Fibroblast of skin of back (primary cell): ENCODE measurements around the gene EXOSC7. TPM values are rescaled to one million over a fixed set of nuclear protein-coding genes. Genes with fewer than 3 reads are reported as not detected.
"Not testable (repeated sequence)": the region's sequence is repeated elsewhere in the genome, so short reads cannot be mapped to it uniquely, and the experiment has no call there.

Source experiments
- DNase-seq: peaks from one replicate; pipeline ENCODE4 v3.0.0-alpha.2; 2013
- polyA plus RNA-seq, 2 experiments: library from polyadenylated mRNA; unstranded; fragments of 120-200 nt; gene quantifications; one replicate each; pipeline ENCODE4 v1.2.1, GENCODE V29; 2013; ENCODE audit not compliant: insufficient read length in 2 of 2

EXOSC7 gene
- 40.0 TPM for polyA plus RNA-seq (2013, experiment 1 of 2; ENCODE audit: insufficient read length)
- polyA plus RNA-seq (2013, experiment 2 of 2; ENCODE audit: insufficient read length): 37.8 TPM

- peak; percentile 85 for DNase-seq
These were observed at the start of gene EXOSC7, which contains the start of gene ZDHHC3 for GRCh38 chr3:44976002-44976815. TSS of gene EXOSC7 (plus strand) at chr3:44976244. CDS start at chr3:44976278, 34 bp downstream. TSS of gene ZDHHC3 (minus strand) at chr3:44976174. CDS start at chr3:44959436, 16,738 bp downstream.

DNA sequence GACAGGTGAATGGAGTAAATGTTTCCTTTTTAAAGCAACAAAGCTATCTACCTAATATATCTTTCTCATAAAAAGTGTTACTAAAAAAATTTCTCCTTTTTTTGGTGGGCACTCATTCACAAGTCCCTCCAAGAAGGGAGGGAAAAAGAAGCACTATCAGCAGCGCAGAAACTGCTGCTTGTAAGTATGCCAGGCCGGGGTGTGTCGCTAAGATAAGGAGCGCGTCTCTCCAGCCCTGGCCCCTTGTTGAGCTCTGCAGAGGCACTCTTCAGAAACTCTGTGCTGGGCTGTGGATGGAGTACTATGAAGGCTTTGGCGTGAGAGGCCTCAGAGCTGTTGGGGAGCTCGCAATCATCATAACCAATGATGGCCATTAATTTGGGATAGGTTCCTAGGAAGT, 49.1 kb upstream of the EXOSC7 start:
- no peak for DNase-seq

- no peak for DNase-seq
These were observed 48.7 kb upstream of the EXOSC7 start for GRCh38 chr3:44927371-44927770.

DNA sequence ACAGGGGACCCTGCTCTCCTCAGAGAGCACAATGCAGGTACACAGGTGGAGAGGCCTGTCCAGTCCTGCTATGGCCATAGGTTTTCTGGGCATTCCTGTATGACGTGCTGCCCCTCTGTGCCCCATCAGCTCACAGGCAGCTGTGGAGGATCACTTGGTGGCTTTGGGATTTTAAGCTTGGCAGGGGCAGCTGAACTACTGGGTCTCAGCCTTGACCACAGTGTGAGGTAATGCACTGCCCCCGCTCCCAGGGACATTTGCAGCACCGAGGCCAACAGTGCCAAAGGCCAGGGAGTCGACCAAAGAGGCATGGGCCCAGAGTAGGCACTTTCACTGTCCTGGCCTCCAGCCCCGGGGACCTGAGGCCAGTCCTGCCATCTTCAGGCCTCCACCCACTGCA, 46.3 kb upstream of the EXOSC7 start:
- DNase-seq: no peak

DNA sequence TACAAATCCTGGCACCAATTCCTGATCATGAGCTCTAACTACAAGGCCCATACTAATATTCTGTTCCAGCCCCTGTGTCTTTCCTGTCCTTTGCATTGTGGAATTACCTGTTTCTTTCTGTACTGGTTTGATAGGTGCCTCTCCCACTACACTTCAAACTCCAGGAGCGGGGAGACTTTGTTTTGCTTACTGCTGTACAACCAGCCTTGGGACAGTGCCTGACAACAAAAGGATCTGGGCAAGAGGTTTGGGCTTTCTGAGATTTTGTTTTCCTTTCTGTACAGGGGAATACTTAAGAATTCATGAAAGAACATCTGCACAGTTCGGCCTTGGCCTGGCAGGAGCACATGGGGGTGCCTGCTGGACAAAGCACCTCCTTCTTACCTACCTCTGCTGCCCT, 45.1 kb upstream of the EXOSC7 start:
- no peak for DNase-seq

GRCh38 chr3:44931791-44932190, 44.3 kb upstream of the EXOSC7 start:
- no peak for DNase-seq

DNA sequence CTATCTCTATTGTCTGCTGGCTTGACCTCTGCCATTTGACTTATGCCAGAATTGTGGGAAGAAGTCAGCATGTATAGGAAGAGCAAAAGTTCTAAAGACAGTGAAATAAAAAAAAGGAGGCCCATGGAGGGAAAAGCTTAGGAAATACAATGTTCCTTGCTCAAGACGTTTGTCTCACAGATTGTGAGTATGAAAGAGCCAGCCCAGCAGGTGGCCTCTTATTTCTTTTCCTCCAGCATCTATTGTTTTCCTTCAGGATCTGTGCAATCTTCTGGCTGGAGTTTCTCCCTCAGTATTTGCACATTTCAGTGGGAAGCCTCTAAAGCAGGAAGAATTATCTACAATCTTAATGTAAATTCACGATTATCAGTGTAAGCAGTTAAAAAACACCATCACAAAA, 43.8 kb upstream of the EXOSC7 start:
- DNase-seq: no peak

GRCh38 chr3:44932986-44933944, 42.8 kb upstream of the EXOSC7 start:
- DNase-seq: no peak

- DNase-seq: no peak
These were observed 36.4 kb upstream of the EXOSC7 start for GRCh38 chr3:44939581-44940036.

DNA sequence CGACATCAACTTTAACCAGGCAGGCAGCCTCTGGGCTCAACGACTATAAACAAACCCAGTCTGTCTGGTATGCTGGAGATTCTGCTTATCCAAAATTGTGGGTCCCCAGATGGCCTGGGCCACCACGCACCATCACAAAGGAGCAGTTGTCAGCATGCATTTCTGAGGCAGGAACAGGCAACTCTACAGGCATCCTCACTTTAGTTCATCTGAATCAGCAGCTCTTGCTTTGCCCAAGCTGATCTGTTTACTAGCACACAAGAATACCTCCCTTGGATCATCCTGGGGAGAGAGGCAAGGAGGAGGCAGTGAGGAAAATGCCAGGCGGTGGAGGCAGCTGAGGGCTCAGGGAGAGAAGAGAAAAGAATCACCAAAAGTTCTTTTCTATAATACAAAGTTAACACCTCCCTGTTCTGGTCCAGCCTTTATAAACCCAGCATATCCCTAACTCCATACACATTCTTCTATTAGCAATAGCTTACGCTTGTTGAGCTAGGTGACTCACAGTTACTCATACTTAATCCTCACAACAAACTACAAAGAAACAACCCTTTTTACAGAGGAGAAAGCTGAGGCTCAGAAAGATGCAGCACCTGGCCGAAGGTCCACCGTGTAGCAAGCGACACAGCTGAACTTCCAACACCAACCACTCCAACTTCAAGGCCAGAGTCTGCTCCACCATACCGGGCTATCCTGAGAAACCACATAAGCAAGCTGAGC, 33.7 kb upstream of the EXOSC7 start:
- peak; percentile 44 for DNase-seq

GRCh38 chr3:44948239-44948638, 27.8 kb upstream of the EXOSC7 start:
- no peak for DNase-seq

DNA sequence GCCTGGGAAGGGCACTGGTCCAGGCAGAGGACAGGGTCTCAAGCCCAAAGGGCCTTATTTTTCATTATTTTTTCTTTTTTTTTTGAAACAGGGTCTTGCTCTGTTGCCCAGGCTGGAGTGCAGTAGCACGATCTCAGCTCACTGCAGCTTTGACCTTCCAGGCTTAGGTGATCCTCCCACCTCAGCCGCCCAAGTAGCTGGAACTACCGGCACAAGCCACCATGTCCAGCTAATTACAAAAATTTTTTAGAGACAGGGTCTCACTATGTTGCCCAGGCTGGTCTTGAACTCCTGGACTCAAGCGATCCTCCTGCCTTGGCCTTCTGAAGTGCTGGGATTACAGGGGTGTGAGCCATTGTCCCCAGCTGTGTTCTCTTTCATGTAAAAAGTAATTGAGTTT, 26.3 kb upstream of the EXOSC7 start:
- not testable (repeated sequence) for DNase-seq

DNA sequence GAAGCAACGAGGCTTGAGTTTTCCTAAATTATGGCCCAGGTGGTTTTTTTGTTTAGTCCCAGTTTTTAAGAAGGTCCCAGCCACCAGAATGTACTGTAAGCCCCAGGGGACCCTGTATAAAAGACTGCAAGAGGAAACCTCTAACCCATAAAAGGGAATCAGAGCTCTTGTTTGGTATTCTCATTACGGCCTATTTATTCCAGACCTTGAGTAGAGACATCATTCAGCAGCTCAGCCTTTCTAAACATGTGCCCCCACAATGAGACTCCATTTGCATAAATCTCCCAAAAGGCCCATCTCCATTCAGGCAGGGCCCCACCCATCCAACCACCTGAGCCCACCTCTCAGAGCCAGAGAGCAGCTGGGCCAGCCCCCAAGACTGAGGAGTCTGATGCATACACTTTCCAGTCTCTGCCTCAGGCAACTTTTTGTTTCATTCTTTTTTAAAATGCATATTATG, 25.7 kb upstream of the EXOSC7 start:
- DNase-seq: no peak

- DNase-seq: no peak
These were observed 23.4 kb upstream of the EXOSC7 start for GRCh38 chr3:44952689-44953088.

DNA sequence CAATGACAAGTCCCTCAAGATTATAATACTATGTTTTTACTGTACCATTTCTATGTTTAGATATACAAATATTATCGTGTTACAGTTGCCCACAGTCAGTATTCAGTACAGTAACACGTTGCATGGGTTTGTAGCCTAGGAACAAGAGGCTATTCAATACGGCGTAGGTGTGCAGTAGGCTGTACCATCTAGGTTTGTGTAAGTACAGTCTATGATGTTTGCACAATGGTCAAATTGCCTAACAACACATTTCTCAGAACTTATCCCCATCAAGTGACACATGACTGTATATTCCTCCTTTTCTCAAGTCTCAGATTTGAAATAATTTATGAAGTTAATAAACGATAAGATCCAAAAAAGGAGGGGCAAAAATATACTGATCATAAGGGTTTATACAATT, 21.7 kb upstream of the EXOSC7 start:
- DNase-seq: no peak

DNA sequence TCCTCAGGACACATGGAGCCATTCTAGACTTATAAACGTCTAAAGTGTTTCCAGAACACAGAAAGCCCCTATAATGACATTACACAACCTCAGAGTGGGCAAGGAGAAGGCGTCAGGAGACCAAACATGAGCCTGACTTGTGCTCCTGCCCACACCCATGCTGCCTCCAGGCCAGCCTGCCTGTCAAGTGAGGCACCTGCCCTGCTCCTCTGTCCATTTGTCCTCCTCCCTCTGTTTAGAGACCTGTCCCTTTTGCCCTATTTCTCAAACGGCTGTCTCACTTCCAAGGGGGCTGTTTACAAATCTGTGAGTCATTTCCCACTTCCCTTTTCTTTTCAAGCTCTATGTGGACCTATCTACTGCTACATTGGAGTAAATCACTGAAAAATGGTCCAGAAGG, 21.1 kb upstream of the EXOSC7 start:
- no peak for DNase-seq

- no peak for DNase-seq
These were observed 20.1 kb upstream of the EXOSC7 start for GRCh38 chr3:44955917-44956316.

DNA sequence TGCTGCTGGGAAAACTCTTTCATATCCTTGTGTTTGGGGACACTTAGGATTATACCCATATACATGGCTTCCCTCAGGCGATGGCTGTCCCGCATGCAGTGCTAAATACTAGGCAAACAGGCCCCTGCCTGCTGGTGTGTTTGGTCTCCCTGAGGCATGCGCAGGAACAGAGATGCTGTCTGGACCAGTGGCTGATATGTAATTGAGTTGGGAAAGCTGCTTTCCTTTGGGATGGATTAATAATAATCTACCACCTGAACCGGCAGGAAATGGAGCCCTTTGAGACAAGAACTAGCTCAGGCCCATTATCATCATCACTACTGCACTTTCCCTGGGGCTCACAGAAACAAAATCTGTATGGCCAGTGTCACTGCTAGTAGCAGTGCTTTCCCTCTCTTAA, 18.1 kb upstream of the EXOSC7 start:
- DNase-seq: no peak

DNA sequence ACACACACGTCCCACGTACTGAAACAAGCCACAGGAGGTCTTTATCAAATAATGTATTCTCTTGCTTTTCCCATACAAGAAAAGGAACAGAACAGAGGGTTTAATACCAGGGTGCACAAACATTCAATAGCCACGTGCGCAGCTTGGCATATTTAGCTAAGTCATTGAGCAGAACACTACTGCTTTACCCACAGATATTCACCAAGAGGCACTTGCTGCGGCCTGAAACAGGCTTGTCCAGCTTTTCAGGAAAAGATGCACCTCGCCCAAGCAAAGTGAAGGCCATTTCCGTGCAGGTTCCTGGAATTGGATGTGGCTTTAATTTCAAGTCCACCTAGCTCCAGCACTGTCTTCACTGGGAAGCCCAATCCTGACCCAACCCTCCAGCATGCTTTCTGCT, 17.7 kb upstream of the EXOSC7 start:
- no peak for DNase-seq

- no peak for DNase-seq
These were observed 15.5 kb upstream of the EXOSC7 start for GRCh38 chr3:44960387-44961026.

GRCh38 chr3:44961888-44962287, 14.2 kb upstream of the EXOSC7 start:
- DNase-seq: no peak
